Esophagus squamous epithelium (tissue), 4 donors: ENCODE results near the gene DGKD.

ENCODE experiments used
- POLR2A ChIP-seq, 4 donors: fragments of 450-650 bp; IDR thresholded peaks; one replicate each; pipeline ENCODE4 v1.6.1; 2017; ENCODE audit warnings: antibody characterized with exemption in 4 of 4, mild to moderate bottlenecking in 4 of 4, moderate library complexity in 3 of 4
- TF ChIP-seq, protein P1 (sequence below), 6 experiments: fragments of 450-650 bp in 4 of 6; fragments of 200-600 bp in 2 of 6; sonication (generic) in 2 of 6; IDR thresholded peaks; one replicate each; pipeline ENCODE4 v1.5.1; 2016 to 2019; ENCODE audit warnings: antibody characterized with exemption in 6 of 6, mild to moderate bottlenecking in 4 of 6, moderate library complexity in 4 of 6

DNA sequence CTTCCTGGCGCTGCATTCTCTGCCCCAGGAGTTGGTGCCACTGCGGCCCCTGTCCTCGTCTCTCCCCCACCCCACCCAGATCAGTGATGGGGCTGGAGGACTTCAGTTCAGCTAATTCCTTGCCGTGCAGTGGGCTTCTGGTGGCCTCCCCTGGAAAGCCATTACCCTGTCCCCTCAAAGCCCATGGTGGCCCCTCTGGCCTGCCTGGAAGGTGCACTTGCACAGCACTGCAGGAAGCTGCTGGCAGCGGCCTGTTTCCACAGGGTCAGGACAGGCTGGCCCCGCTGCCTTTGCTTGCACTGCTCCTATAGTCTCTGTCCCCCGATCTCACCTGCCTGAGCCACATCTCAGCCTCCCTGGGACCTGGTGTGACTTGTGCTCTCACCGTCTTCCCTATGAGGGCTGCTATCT lies 107.2 kb downstream of the DGKD start:
- TF ChIP-seq, protein P1, sequence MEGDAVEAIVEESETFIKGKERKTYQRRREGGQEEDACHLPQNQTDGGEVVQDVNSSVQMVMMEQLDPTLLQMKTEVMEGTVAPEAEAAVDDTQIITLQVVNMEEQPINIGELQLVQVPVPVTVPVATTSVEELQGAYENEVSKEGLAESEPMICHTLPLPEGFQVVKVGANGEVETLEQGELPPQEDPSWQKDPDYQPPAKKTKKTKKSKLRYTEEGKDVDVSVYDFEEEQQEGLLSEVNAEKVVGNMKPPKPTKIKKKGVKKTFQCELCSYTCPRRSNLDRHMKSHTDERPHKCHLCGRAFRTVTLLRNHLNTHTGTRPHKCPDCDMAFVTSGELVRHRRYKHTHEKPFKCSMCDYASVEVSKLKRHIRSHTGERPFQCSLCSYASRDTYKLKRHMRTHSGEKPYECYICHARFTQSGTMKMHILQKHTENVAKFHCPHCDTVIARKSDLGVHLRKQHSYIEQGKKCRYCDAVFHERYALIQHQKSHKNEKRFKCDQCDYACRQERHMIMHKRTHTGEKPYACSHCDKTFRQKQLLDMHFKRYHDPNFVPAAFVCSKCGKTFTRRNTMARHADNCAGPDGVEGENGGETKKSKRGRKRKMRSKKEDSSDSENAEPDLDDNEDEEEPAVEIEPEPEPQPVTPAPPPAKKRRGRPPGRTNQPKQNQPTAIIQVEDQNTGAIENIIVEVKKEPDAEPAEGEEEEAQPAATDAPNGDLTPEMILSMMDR (IDR thresholded peaks at IDR 0.05), result no peak
- TF ChIP-seq POLR2A (IDR thresholded peaks at IDR 0.05), result no peak
